ENCODE data around the gene DGKH.
"Not testable (repeated sequence)": the region's sequence is repeated elsewhere in the genome, so short reads cannot be mapped to it uniquely, and the experiment has no call there.

The DGKH gene

DNA sequence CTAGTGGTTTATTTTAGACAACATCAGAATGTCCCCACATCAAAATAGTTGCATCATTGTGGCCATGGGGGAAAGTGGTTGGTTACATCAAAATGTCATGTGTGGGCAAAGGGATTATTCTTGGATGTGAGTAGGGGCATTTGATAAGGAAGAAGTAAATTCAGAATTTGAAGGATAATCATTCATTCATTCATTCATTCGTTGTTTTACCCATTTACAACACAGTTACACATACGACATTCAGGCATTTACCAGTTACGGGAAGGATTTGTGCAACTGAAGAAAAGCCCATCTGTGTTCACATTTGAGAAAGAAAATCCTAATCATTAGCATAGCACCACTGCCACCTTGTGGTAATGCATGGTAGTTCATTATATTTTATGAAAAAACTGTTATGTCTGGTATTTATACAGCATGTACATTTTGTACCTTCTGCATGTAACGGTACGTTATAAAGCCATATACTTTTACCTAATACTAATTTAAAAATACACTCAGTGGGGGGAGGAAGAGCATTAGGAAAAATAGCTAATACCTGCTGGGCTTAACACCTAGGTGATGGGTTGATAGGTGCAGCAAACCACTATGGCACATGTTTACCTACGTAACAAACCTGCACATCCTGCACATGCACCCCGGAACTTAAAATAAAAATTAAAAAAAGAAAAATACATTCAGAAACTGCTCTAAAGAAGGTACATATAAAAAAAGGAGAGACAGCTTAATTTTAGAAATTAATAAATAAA, 62.1 kb downstream of the DGKH start:
- peak; percentile 77 for DNase-seq (ENCODE audit: low spot score)

DNA sequence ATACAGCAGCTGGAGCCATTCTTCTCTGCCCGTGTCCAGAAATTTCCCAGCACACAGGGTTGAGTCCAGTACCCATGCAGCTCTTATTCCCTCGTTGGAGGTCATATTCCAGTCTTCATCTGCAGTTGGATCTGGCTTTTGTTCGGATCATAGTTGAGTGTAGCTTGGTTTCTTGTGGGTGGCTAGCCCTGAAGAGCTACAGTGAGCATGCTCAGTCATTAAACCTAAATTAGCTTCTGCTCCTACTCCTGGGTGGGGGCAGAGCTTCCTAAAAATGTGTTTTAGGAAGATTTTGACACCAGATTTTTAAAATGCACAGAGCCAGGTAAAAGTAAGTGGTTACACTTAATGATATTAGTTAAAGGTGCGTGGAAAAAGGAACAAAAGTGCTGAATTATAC, 64.4 kb downstream of the DGKH start:
- DNase-seq (ENCODE audit: low spot score) = no peak

DNA sequence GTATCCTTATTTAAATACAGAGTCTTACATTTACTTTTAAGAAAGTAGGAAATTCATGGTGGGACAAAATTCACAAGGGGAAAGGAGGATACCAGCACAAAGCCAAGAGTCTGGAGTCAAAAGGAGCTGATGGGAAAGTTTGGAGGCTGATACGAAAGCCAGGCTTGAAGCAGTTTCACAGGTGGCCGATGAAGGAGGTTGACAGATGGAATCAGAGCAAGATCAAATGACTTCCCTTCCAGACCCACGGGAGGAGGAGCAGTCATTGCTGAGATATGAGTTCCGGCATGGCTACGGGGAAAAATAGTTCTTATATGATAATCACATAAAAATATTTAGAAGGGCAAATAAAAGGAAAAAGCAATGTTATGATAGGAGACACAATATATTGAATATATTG, 65.0 kb downstream of the DGKH start:
- no peak for DNase-seq (ENCODE audit: low spot score)

DNA sequence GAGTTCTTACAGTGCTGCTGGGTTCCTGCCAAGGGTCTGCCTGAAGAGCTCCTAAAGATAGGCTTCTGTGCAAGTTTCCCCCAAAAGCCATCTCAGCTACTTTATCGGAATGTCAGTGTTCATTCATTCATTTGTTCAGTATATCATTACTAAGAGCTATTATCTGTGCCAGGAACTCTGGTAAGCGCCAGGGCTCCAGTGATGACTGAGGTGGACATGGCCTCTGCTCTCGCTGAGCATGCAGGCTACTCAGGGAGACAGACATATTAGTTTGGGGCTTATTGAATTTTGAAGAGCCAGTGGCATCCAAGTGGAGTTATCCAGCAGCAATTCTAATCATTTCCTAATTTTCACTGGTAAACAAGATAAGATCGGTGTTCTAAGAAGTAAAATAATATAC, 65.8 kb downstream of the DGKH start:
- no peak for DNase-seq (ENCODE audit: low spot score)

DNA sequence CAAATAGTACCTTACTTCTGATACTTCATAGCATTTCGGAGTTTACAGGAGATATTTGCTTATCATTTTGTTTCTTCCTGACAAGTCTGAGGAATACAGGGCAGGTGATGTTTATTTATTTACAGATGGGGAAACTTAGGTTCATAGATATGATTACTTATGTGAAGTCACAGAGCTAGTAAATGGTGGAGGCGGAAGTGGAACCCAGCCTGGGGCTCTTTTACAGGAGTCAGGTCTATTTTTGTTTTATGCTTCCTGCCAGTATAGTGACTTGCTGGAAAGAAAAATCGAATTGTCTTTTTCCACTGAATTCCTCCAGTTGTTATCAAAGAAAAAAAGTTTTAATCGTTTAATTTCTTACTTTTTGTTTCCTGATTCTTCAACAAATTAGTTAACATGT, 66.5 kb downstream of the DGKH start:
- no peak for DNase-seq (ENCODE audit: low spot score)

DNA sequence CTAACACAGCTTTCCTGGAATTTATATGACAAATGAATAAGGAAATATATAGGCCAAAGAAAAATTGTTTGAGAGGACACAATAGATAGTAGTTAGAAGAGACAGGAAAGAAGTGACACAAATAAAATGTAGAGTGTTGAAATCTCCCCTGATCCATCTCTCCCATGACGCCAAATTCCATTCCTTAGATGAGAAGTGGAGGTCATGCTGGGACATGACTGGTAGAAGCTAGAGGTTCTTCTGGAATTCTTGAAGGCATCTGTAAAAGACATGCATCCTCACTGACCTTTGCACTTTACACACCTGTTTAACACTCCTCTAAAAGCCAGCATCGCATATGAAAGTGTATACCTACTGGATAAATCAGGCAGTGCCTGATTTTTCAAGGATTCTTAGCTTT, 67.8 kb downstream of the DGKH start:
- no peak for DNase-seq (ENCODE audit: low spot score)

DNA sequence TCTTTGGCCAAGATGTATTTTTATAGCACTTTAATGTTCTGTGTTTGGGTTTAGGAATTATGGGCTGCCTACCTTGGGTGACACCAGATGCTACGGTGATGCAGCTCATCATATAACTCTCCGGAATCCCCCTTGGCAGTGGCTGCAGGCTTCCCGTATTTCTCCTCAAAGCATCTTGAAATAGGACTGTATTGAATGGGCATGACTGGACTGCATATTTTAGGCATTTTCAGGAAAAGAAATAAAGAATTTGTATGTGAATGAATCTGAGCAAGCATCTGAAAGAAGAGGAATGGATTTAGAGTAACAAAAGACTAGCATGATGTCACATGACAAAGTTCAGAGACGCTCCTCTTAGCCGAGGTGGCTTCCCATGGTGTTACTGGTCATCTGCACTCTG, 70.6 kb downstream of the DGKH start:
- no peak for DNase-seq (ENCODE audit: low spot score)

DNA sequence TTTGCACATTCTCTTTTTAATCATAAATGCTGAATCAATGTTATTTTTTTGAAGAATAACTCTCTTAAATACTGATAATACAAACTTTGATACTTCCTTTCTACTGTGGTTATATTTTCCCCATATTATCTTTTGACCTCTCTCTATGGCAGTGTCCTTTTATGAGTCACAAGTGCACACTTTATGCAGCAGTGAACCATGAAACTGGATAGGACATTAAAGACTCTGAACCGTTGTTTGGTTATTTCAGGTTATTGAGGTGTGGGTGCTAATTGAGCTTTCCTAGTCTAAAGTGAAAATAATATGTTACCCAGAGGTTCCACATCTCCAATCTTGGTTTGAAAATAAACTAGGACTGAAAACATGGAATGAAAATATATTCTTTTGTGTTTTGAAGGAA, 71.4 kb downstream of the DGKH start:
- no peak for DNase-seq (ENCODE audit: low spot score)

DNA sequence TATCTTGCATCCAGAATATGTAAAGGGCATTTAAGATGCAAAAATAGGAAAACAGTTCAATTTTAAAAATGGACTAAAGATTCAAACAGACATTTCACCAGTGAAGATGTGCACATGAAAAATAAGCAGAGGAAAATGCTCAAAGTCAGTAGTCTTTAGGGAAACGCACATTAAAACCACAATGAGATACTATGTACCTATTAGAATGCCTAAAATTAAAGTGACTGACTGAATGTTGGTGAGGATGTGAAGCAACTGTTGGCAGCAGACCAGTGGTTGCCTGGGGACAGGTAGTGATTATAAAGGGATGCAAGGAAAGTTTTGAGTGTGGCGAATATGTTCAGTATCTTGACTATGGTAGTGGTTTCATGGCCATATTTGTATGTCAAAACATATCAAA, 75.2 kb downstream of the DGKH start:
- DNase-seq (ENCODE audit: low spot score) = no peak

DNA sequence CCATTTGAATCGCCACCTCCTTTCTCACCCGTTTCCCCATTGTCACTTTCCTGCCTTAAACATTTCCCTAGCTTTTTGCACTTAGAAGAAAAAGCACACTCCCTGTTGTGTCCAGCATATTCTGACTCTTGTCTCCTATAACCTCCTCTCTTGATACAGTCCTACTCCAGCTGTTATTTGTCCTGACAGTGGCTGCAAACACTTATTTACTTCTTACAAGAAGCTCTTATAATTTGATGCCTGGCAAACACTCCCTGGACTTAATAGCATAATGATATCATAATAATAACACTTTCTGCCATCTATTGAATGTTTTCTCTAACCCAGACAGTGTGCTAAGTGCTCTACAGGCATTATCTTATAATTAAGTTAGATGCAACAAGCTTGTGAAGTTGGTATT, 76.6 kb downstream of the DGKH start:
- no peak for DNase-seq (ENCODE audit: low spot score)

DNA sequence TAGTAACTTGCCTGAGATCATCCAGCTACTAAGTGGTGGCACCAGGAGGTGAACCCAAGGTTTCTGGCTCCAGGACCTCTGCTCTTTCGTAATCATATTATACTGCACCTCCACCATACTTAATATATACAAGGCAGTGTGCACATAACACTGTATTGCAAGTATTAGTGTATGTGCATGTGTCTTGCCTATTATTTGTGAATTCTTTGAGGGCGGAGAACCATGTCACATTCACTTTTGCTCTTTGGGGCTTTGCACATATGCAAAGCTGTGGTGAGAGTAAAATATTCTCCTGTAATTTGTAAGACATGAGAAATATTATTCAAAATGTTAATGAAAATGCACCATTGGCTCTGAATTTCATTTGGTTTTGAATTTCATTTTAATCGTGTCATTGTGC, 78.6 kb downstream of the DGKH start:
- DNase-seq (ENCODE audit: low spot score) = no peak

DNA sequence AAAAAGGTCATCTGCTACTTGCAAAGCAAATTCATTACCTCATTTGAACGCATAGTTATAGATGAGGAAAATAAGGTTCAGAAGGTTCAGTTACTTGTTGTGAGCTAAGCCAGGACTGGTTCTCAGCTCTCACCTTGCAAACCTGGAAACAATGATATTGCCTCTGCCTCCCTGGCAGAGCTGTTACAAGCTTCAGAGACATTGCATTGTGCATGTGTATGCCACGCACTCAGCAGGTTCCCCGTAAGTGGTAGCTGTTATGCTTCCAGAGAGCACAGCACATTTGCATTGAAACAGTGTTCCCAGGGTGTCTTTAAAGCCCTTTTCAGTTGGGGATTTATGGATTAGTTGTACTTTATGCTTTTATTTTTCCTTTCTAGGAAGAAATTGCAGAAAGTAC, 80.6 kb downstream of the DGKH start:
- DNase-seq (ENCODE audit: low spot score) = no peak

DNA sequence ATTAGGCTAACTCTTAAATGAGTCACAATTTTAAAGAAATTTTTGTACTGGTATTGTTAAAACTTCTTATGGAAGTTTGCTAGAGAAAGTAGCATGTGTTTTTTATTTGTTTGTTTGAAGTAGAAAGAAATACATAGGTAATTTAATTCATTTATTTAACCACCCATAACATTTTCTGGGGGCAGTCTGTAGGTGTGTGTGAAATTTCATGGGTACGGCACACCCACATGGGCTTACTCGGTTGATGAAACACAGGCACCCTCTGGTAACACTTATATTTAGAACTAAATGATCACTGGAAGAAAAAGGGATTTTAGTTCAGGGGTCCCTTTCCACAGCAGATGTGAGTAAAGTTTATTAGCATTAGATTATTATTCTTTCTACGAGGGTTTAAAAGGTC, 88.1 kb downstream of the DGKH start:
- no peak for DNase-seq (ENCODE audit: low spot score)

DNA sequence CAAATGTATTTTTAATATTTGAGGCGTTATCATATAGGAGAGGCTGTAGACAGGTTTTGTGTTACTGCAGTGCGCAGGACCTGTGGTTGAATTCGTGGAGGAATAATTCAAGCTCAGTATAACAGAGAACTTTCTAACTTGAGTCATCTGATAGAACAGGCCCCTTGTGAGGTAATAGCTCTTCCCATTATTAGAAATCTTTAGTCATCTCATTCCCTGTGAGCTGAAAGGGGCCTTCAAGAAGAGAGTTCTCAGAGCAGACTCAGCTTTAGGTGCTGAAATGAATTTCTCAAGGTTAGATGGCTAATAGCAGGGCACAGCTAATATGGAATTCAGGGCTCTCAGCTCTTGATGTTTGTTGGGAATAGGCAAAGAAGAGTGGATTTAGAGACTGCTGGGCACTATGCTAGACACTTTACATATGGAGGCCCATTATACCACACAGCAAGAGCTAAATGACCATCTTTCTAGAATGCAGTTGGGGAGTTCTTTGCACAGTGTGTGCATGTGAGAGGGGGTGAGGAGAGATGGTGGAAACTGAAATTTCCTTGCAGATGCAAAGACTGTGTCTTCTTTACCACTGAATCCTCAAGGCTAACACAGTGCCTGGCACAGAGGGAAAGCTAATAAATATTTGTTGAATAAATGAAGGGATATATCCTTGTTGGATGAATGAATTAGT, 89.5 kb downstream of the DGKH start:
- no peak for DNase-seq (ENCODE audit: low spot score)

DNA sequence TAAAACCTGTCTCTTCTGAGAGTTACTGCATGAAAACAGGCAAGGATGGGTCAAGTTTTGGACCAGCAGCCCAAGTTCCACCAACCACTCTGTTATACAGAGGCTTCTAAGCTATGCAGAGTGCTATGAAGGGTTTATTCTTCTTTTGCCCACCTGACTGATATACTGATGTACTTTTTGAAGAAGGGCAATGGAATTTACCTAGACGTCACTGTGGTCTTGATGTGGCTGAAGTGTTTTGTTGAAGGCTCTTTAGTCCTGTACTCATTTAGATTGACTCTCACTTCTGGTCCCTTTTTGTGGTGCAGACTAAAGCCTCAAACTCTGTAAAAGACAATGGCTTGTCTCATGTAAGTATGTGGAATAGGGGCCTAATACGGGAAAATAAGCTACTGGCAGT, 92.0 kb downstream of the DGKH start:
- DNase-seq (ENCODE audit: low spot score) = no peak

DNA sequence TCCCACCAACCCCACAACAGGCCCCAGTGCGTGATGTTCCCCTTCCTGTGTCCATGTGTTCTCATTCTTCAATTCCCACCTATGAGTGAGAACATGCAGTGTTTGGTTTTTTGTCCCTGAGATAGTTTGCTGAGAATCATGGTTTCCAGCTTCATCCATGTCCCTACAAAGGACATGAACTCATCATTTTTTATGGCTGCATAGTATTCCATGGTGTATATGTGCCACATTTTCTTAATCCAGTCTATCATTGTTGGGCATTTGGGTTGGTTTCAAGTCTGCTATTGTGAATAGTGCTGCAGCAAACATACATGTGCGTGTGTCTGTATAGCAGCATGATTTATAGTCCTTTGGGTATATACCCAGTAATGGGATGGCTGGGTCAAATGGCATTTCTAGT, 92.6 kb downstream of the DGKH start:
- DNase-seq (ENCODE audit: low spot score) = not testable (repeated sequence)

DNA sequence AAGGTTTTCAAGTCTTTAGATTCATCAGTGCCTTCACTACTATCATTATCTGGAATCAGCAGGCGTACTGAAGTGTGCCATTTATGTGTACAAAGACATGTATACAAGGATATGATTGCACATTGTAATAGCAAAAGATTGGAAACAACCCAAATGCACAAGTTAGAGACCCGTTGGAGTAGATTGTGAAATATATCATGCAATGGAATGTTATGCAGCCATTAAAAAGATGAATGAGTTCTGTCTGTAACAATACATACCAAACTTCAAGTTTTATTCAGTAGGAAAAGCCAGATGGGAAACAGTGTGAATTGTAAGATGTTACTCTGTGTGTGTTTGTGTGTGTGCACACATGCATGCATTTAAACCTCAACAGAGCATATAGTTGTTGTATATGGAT, 97.9 kb downstream of the DGKH start:
- no peak for DNase-seq (ENCODE audit: low spot score)

DNA sequence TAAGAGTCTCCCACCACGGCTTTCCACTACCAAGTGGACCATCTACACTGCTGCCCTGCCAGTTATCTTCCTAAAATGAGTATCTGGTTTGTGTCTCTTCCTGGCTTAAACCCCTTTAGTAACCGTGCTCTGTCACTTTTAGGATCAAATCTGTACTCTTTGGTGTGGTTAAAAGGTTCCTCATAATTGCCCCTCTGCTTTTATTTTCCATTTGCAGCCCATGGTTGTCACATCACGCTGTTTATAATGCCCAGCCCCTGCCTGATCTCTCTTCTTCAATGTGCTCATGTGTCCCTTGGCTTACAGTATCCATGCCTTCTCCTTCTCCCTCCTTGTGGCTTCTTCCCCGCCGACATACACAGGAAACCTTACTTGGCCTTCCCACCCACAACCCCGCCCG, 100.1 kb downstream of the DGKH start:
- DNase-seq (ENCODE audit: low spot score) = no peak

DNA sequence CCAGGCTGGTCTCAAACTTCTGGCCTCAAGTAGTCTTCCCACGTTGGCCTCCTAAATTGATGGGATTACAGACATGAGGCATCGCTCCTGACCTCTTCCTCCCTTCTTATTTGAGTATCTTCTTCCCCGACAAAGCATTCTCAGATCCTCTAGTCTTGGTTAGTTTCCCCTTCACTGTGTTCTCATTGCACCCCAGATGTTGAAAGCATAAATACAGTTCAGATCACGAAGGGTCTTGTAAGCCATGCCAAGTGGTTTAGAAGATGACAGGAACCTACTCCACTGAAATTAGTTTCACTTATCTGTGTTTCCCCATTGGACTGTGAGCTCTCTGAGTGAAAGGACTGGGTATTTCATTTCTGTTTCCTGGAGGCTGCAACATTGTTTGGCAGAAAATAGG, 100.7 kb downstream of the DGKH start:
- DNase-seq (ENCODE audit: low spot score) = no peak

DNA sequence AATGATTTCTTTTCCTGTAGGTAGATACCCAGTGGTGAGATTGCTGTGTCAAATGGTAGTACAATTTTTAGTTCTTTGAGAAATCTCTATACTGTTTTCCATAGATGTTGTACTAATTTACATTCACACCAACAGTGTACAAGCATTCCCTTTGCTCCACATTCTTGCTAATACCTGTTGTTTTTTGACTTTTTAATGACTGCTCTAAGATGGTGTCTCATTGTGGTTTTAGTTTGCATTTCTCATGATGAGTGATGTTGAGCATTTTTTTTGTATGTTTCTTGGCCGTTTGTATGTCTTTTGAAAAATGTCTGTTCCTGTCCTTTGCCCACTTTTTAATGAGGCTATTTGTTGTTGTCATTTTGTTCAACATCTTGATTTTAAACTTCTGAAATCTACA, 103.3 kb downstream of the DGKH start:
- no peak for DNase-seq (ENCODE audit: low spot score)

DNA sequence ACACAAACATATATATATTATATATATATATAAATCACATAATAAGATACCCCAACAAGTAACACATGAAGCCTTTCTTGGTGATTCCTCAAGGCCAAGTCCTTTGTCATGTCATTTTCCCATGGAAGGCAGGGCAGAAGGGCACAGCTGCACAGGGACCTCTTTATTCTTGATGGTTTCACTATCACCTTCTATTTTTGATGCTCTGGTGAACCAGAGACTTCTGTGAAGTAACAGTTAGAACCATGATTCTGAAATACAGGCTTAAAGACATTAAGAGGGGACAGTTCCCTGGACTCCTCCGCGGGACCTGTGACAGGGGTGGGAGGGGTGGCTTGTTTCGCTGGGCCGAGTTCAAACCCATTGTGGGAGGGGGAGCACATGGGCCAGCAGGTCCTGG, 104.0 kb downstream of the DGKH start:
- DNase-seq (ENCODE audit: low spot score) = no peak

DNA sequence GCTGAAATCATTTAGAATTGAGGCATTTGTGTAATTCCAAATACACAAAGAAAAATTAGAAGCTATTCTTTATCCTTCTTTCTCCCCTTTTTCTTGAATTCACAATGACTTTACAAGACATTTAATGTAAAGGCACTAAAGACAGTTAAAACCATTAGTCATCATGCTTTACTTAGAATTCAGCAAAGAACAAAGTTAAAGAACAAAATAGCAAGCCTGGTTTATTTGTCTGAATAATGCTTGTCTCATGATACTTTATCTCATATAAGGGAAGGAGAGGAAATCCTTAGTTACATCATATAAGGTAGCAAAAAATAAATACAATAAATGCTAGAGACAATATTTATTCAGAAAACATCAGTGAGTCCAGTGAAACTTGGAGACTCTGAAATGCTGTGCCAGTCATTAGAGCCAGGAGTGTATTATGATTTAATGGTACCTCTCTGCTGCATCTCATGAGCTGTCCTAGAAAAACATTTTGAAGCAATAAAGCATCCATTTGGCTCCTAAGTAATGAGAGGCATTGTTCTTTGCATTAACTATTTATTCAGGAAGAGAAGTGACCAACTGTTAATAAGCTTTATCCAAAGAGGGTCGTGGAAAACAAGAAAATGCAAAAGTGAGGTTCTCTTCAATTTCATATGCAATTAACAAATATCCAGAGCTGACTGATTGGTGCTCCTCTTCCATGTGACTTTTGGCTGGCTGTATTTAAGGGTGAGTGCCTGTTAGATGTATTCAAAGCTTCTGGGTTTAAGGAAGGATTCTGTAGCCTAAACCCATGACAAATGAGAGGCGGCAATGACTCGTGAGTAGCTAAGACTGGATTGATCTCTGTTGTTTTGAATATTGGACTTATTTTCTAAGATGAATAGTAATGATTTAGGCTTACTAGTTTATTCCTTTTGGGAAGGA, 105.0 kb downstream of the DGKH start:
- no peak for DNase-seq (ENCODE audit: low spot score)

DNA sequence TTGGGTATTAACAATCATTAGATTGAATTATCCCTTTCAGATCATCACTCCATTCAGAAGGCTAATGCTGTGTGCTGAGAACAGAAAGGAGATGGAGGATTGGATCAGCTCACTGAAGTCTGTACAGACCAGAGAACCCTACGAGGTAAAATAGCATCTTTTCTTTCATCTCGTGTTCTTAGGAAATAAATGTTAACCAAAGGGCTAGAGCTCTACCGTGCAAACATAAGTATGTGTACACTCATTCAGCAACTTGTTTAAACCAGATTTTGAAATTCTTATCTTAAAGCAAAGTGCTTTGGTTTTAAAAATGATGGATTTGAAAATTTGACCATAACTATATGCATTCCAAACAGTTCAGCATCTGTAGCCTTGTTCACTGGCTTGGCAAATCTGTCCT, 106.8 kb downstream of the DGKH start:
- no peak for DNase-seq (ENCODE audit: low spot score)
